Breast epithelium (tissue), 4 donors: ENCODE measurements around the gene PIH1D1. TPM values are rescaled to one million over a fixed set of nuclear protein-coding genes. Genes with fewer than 3 reads are reported as not detected.
A peak's percentile ranks its signal among the peaks of the same experiment; 100 is the strongest.

Source experiments
- DNase-seq, 2 donors: peaks; one replicate each; pipeline ENCODE4 v3.0.0-alpha.2; 2019; ENCODE audit warnings: low spot score in 2 of 2
- H3K27ac ChIP-seq, 2 donors: fragments of 200-600 bp; sonication (generic) in 1 of 2; one replicate each; pipeline ENCODE4 v1.5.1; 2016 to 2019; ENCODE audit warnings: mild to moderate bottlenecking in 1 of 2
- H3K27me3 ChIP-seq, 2 donors: fragments of 200-600 bp; sonication (generic) in 1 of 2; one replicate each; pipeline versions ENCODE4 v1.5.1 to v1.6.0; 2017 to 2019; ENCODE audit warnings: control low read depth in 1 of 2, mild to moderate bottlenecking in 1 of 2
- H3K36me3 ChIP-seq: fragments of 200-600 bp; one replicate; pipeline ENCODE4 v1.5.1; 2019
- H3K4me1 ChIP-seq, 2 donors: fragments of 200-600 bp; sonication (generic); one replicate each; pipeline ENCODE4 v1.5.1; 2016 to 2019; ENCODE audit warnings: control low read depth in 1 of 2
- H3K4me3 ChIP-seq, 3 donors: fragments of 200-600 bp; sonication (generic); 1 replicate in 2 of 3; 2 replicates in 1 of 3; pipeline ENCODE4 v1.5.1; 2016 to 2019; ENCODE audit warnings: mild to moderate bottlenecking in 3 of 3, moderate library complexity in 2 of 3
- H3K9me3 ChIP-seq, 2 donors: fragments of 200-600 bp; sonication (generic) in 1 of 2; one replicate each; pipeline ENCODE4 v1.5.1; 2016 to 2019; ENCODE audit warnings: control low read depth in 1 of 2
- POLR2A ChIP-seq: fragments of 450-650 bp; IDR thresholded peaks from one replicate; pipeline ENCODE4 v1.6.1; 2016; ENCODE audit warnings: antibody characterized with exemption, mild to moderate bottlenecking, moderate library complexity
- POLR2AphosphoS5 ChIP-seq, 3 donors: sonication (generic); formaldehyde crosslinking; IDR thresholded peaks; one replicate each; pipeline ENCODE4 v1.6.1; 2017; ENCODE audit warnings: antibody characterized with exemption in 3 of 3
- intact Hi-C: fragments of 100-400 bp; cut with DNase I; formaldehyde crosslinking; loops from one replicate; pipeline ENCODE4 v1.15.1; 2023; ENCODE audit warnings: low total_unique reads
- total RNA-seq, 3 donors: library from RNA; depleted of rRNA; stranded (reverse); fragments of >200 nt; gene quantifications; one replicate each; pipeline ENCODE4 v1.1.0, GENCODE V29; 2016
- TF ChIP-seq, protein P1 (sequence below), 3 donors: fragments of 450-650 bp; IDR thresholded peaks; one replicate each; pipeline ENCODE4 v1.5.1; 2016 to 2017; ENCODE audit warnings: antibody characterized with exemption in 3 of 3, mild to moderate bottlenecking in 3 of 3, moderate library complexity in 3 of 3

The PIH1D1 gene
- total RNA-seq, 3 donors from 2014 or later, result 94.4 to 121 (median 106) TPM

DNA sequence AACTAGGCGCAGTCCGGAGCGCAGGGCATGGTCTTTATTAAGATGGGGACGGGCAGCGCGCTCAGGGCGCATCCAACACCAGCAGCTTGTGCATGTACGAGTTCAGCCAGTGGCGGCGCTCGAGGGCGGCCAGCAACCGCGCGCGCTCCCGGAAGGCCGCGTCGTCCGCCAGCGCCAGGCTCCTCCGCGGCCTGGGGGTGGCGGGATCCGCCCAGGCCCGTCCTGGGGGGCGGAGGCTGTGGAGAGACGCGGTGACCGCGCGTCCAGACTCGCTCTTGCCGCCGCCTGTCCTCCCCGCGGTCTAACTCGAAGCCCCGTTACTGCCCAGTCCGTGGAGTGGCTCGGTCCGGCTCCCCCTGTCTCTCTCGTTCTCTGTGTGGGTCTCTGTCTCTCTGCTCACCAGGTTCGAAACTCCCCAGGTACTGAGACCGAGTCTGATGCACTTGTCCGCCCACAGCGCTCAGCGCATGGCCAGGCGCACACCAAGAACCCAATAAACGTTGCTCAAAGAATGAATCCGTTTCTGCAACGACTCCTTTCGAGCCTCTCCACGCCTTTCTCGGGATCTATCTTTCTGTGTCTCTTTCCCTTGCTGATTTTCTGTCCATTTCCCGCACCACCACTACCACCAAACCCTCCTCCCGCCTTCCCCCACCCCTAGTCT lies 29.1 kb downstream of the PIH1D1 start:
- H3K4me3 ChIP-seq, result peak overlapping the region in 2 of 3 donors; percentile 25 to 55
- no peak for DNase-seq
- H3K36me3 ChIP-seq, result no peaks in the 10 kb centered on the region
- peaks cover 0 to 8% of the 10 kb centered on the region in 2 donors for H3K4me1 ChIP-seq
- intact Hi-C loops, result no loop called here
- H3K27ac ChIP-seq, result no peak overlapping the region
- TF ChIP-seq POLR2A (no peak), POLR2AphosphoS5 (IDR thresholded peaks at IDR 0.05) (no peak)
- TF ChIP-seq, protein P1, sequence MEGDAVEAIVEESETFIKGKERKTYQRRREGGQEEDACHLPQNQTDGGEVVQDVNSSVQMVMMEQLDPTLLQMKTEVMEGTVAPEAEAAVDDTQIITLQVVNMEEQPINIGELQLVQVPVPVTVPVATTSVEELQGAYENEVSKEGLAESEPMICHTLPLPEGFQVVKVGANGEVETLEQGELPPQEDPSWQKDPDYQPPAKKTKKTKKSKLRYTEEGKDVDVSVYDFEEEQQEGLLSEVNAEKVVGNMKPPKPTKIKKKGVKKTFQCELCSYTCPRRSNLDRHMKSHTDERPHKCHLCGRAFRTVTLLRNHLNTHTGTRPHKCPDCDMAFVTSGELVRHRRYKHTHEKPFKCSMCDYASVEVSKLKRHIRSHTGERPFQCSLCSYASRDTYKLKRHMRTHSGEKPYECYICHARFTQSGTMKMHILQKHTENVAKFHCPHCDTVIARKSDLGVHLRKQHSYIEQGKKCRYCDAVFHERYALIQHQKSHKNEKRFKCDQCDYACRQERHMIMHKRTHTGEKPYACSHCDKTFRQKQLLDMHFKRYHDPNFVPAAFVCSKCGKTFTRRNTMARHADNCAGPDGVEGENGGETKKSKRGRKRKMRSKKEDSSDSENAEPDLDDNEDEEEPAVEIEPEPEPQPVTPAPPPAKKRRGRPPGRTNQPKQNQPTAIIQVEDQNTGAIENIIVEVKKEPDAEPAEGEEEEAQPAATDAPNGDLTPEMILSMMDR (IDR thresholded peaks at IDR 0.05), result peak in 1 of 3 donors; percentile 12
- peaks cover 14 to 80% of the 10 kb centered on the region in 2 donors for H3K27me3 ChIP-seq
- H3K9me3 ChIP-seq, result no peaks in the 10 kb centered on the region

DNA sequence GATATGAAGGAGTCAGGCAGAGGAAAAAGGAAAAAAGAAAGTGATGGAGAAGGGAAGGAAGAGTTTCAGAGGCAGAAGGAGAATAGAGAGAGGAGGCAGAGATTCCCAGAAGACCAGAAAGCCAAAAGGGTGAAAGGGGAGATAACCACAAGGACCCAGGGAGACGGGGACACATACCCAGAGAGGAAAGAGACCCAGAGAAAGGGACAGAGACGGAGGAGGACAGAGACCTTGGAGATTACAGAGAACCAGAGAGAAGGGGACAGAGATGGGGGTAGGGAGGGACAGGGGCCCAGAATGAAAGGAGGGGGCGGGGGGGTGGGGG lies 29.8 kb downstream of the PIH1D1 start:
- H3K4me3 ChIP-seq, result no peak overlapping the region
- intact Hi-C loops, result no loop called here
- H3K9me3 ChIP-seq, result no peaks in the 10 kb centered on the region
- no peaks in the 10 kb centered on the region for H3K36me3 ChIP-seq
- H3K4me1 ChIP-seq, result peaks cover 0 to 8% of the 10 kb centered on the region in 2 donors
- TF ChIP-seq, protein P1 (IDR thresholded peaks at IDR 0.05), result no peak
- no peak for TF ChIP-seq POLR2A
- no peak for TF ChIP-seq POLR2AphosphoS5 (IDR thresholded peaks at IDR 0.05)
- peaks cover 11 to 73% of the 10 kb centered on the region in 2 donors for H3K27me3 ChIP-seq
- no peak overlapping the region for H3K27ac ChIP-seq
- no peak for DNase-seq

- peaks cover 11 to 67% of the 10 kb centered on the region in 2 donors for H3K27me3 ChIP-seq
- TF ChIP-seq POLR2AphosphoS5 (IDR thresholded peaks at IDR 0.05) (no peak), POLR2A (no peak)
- TF ChIP-seq, protein P1 (IDR thresholded peaks at IDR 0.05), result no peak
Measured at GRCh38 chr19:49421039-49421877, 30.4 kb downstream of the PIH1D1 start.

GRCh38 chr19:49420227-49420626 lies 31.4 kb downstream of the PIH1D1 start:
- intact Hi-C loops, result no loop called here
- no peaks in the 10 kb centered on the region for H3K9me3 ChIP-seq
- DNase-seq, result no peak
- H3K36me3 ChIP-seq, result no peaks in the 10 kb centered on the region
- H3K27me3 ChIP-seq, result peaks cover 9 to 56% of the 10 kb centered on the region in 2 donors
- no peak overlapping the region for H3K27ac ChIP-seq
- peaks cover 0 to 8% of the 10 kb centered on the region in 2 donors for H3K4me1 ChIP-seq
- no peak for TF ChIP-seq POLR2A
- TF ChIP-seq, protein P1 (IDR thresholded peaks at IDR 0.05), result no peak
- TF ChIP-seq POLR2AphosphoS5 (IDR thresholded peaks at IDR 0.05), result no peak
- H3K4me3 ChIP-seq, result no peak overlapping the region

More at GRCh38 chr19:49421039-49421877, 30.4 kb downstream of the PIH1D1 start:
- DNase-seq, result peak in 1 of 2 donors; percentile 54
- Histone ChIP-seq H3K36me3 (no peaks in the 10 kb centered on the region), H3K27ac (no peak overlapping the region), H3K4me1 (peaks cover 0 to 8% of the 10 kb centered on the region in 2 donors), H3K9me3 (no peaks in the 10 kb centered on the region), H3K4me3 (peak overlapping the region in 2 of 3 donors; percentile 40 to 65)
- intact Hi-C loops, result no loop called here

DNA sequence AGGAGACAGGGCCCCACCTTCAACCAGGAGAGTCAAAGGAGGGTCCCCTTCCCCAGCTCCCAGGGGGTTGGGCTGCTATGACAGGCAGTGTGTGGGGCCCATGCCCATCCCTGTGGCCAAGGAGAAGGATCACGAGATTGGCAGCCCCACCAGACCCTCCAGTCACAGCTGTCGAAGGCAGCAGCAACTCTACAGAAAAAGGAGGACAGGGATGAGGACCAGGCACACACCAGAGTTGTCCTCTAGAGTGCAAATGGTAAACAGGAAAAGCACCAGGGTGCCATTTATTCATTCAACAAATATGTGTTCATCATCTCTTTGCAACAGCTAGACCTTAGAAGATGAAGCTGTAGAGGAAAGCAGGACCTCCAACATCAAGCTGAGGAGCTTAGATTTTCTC lies 32.4 kb downstream of the PIH1D1 start:
- TF ChIP-seq, protein P1 (IDR thresholded peaks at IDR 0.05), result no peak
- no peak for TF ChIP-seq POLR2AphosphoS5 (IDR thresholded peaks at IDR 0.05)
- no peak for TF ChIP-seq POLR2A
- H3K27ac ChIP-seq, result no peak overlapping the region
- H3K4me3 ChIP-seq, result no peak overlapping the region
- H3K36me3 ChIP-seq, result no peaks in the 10 kb centered on the region
- DNase-seq, result no peak
- no peaks in the 10 kb centered on the region for H3K9me3 ChIP-seq
- H3K27me3 ChIP-seq, result peaks cover 9 to 46% of the 10 kb centered on the region in 2 donors
- peaks cover 0 to 8% of the 10 kb centered on the region in 2 donors for H3K4me1 ChIP-seq
- intact Hi-C loops, result no loop called here
